HT-29 (cell line): ENCODE data around the gene KIAA1614. TPM values are rescaled to one million over a fixed set of nuclear protein-coding genes. Genes with fewer than 3 reads are reported as not detected.
"Not testable (repeated sequence)": the region's sequence is repeated elsewhere in the genome, so short reads cannot be mapped to it uniquely, and the experiment has no call there.

Experiments
- DNase-seq: peaks from one replicate; pipeline ENCODE4 v3.0.0-alpha.2; 2015; ENCODE audit warnings: low spot score
- total RNA-seq: library from RNA; depleted of rRNA; stranded (reverse); fragments of >200 nt; shearing (Covaris generic); gene quantifications from 2 replicates; pipeline ENCODE4 v1.2.3, GENCODE V29; 2014

KIAA1614 gene
- total RNA-seq, 1 experiment from 2014 or later: not detected

DNA sequence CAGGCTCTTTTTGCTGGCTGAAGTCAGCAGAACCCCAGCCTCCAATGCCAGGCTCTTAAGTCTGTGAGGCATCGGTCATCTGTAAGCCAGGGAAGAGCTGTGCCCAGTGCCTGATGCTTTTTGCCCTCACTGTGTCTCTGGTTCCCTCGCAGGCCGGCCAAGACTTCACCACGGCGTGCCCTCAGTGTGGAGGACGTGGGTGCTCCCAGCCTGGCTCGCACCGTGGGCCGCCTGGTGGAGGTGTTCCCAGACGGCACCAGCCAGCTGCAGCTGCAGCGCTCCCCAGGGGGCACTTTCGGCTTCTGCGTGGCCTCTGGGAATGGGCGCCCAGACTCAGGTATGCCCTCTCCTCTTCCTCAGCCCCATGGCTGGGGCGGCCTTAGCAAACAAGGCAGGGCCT lies 32.5 kb downstream of the KIAA1614 start:
- DNase-seq: no peak

DNA sequence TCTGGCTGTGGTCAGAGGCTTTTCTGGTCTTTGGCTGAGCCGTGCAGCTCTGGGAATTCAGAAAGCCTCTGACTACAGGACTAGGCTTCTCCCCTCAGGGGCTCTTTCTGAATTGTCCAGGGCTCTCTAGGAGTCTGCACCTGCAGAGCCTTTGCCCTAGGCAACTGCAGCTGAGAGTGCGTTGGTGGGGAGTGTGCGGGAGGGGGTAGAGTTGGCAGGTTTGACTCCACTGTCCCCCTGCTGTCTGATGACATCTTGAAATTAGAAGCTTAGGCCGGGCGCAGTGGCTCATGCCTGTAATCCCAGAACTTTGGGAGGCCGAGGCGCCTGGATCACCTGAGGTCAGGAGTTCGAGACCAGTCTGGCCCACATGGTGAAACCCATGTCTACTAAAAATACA lies 32.9 kb downstream of the KIAA1614 start:
- DNase-seq: no peak

DNA sequence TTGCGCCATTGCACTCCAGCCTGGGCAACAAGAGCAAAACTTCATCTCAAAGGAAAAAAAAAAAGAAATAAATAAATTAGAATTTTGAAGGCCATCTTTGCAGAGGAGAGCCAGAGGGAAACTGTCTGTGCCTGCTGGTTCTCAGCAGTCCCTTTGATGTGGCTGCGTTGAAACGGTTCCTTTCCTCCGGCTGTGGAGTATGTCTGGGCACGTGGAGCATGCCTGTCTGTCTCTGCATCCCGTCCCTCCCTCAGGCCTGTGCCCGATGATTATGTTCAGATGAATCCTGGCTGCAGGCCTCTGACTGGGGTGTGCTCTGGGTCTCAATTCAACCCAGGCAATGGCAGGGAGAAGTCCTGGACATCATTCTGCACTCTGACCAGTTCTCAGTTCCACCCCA lies 33.4 kb downstream of the KIAA1614 start:
- DNase-seq: no peak

DNA sequence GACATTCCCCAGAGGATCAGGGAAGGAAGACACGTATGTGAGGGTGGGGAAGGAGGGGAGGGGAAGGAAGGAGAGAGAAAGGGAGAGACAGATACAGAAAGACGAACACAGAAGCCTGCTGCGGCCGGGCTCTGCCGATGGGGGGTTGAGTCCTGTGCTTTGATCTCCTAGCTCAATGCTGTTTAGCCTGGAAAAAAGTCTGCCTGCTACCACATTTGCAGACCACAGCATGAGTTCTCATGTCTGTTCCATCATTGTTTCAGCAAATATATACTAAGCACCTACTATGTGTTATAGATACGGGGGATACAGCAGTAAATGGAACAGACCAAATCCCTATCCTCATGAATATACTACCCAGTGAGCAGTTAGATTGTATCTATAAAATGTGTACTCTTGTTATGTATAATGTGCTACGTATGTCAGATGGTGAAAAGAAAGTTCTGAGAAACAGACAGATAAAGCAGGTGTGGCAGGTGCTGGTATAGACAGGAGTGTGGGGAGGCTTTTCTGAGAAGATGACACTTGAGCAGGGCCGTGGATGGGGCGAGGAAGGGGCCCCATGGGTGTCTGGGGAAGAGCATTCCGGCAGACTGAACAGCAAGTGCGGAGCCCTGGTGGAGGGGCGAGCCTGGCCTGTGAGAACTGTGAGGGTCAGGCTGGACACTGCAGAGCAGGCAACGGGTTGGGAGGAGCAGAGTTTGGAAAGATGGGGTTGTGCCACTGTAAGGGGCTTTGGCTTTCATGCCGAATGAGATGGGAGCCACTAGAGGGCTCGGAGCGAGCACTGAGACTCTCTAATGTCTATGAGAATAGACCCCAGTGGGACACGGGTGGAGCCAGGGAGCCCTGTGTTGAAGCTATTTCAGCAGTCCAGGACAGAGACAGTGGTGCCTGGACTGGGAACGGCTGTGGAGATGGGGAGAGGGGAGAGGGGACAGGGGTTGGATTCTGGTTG lies 34.1 kb downstream of the KIAA1614 start:
- no peak for DNase-seq

DNA sequence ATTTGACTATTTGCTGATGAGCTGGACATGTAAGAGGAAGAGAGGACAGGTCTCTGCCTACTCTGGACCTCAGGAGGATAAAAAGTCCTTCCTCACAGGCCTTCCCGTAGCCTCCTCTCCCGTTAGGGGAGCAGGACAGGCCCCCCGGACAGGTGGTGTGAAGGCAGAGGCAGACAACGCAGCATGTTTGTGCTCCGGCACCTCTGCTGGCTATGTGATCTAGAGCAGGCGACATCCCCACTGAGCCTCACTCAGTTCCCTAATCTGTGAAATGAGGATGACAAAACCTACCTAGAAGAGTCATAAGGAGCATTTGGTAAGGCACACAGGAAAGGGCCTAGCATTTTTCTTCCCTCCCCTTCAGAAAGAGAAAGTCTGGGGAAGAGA lies 34.8 kb downstream of the KIAA1614 start:
- no peak for DNase-seq

DNA sequence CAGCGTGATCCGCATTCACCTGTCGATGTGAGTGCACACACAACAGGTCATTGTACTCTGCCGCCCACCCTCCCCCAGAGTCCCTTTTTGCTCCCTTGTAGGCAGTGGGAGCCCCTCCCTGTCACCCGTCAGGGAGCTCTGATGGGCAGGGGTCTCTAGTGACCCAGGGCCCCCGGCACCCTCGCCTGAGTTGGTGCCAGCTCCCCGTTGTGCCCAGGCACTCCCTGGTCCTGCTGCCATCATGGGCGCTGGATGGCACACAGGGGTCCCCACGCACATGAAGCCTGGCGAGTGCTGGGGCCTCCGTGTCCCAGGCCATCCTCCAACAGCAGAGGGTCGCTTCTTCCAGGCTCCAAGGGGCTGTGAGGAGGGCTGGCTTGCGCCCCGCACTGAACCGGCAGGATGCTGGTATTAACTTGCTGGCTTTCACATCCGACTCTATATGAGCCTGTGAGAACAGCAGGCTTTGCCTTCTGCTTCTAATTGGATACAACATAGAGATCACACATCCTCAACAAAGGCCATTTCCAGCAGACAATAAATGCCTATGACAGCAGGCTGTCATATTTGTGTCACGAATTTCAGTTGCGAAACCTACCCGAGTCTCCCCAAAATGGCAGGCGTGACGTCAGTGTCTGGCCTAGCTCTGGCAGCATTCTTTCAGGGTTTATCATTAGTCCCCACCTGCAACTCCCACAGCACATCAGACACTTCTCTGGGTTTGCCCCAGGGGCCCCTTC lies 35.4 kb downstream of the KIAA1614 start:
- DNase-seq: no peak

DNA sequence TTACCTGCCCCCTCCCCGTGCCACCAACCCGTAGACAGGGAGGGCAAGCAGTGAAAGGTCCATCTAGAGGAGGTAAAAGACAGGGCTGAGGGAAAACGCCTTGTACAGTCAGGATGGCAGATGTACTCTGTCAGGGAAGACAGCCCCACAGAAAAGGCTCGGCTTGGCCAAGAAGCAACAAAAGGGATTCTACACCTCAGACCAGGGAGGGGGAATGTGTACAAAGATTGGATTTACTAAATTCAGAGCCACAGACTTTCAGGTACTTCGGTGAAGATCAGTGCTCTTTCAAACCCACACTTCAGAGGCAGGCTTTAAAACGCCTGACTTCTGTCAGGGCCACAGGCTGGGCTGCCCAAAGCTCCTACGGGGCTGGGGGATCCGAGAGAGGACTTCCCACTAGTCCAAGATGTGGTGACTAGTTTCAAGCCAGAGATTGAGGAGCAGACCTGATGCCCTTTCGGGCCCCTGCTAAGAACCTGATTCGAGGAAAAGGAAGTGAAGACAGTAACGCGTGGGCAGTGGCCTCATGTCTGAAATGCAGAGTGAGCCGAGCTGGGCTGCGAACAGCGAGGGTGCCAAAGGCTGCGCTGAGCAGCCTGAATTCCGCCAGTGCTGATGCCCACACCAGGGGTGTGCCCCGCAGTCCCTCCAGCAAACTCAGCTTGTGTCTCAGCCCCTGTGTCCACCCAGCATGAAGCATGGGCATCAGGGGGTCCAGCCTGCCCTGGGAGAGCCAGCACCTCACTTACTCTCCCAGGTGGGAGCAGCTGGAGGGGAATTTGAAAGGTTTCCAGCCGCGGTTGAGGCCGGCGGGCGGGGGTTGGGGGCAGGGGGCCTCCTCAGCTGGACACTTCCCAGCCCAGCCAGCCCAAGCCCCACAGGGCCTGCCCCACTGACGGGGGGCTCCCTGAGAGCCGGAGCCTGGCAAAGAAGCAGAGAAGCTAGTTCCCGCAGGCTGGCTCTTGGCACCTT lies 36.2 kb downstream of the KIAA1614 start:
- DNase-seq: no peak

DNA sequence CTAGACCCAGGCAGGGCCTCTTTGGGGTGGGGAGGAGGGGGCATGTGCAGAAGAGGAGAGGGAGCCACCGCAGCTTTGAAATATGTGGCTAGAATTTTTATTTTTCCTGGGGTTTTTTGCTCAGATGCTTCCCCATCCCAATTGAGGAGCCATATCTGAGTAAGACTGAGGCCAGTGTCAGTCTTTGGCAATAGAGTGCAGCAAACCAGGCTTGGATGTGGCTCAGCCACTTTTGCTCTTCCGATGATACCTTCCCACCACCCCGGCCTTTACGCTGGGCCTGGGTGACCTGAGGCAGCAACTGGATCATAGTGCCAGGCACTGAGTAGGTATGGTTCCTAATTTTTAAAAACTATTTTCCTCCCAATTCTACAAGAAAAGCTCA lies 36.9 kb downstream of the KIAA1614 start:
- no peak for DNase-seq

DNA sequence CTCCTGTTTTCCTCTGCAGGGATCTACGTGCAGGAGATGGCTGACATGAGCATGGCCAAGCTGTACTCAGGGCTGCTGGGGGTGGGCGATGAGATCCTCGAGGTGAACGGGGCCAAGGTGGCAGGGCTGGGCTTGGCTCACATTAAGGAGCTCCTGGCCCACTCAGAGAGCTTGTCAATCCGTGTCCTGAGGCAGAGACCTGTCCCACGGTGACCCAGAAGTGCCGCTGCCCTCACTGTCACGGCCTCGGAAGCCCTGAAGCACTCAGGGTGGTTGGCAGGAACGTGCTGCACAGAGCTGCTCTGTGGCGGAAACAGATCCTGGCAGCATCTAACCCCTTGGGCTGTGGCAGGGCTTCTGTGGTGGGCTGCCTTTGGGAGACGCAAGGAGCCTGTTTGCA lies 37.6 kb downstream of the KIAA1614 start:
- no peak for DNase-seq

DNA sequence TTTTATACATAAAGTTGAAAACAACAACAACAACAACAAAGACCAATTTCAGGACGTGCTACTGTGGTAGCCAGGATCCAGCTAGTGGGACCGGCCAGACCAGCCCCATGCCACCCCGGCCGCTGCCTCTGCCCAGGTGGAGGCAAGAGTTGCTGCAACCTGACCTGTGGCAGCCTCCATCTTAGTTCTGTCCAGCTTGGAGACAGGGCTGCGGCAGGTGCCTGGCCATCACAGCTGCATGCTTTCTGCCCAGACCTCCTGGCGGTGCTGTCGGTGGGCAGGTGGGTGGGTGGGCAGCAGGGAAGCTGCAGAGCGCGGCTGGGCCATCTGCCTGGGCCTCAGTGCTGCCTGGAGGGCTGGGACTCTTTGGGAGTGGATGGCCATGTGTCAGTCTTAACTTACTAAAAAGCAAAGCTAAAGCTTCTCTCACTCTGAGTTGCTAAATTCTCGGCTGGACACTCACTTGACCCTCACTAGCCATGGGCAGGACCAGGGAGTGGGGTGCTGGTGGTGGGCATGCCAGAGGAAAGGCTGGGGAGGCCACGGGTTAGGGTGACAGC lies 38.6 kb downstream of the KIAA1614 start:
- DNase-seq: no peak

DNA sequence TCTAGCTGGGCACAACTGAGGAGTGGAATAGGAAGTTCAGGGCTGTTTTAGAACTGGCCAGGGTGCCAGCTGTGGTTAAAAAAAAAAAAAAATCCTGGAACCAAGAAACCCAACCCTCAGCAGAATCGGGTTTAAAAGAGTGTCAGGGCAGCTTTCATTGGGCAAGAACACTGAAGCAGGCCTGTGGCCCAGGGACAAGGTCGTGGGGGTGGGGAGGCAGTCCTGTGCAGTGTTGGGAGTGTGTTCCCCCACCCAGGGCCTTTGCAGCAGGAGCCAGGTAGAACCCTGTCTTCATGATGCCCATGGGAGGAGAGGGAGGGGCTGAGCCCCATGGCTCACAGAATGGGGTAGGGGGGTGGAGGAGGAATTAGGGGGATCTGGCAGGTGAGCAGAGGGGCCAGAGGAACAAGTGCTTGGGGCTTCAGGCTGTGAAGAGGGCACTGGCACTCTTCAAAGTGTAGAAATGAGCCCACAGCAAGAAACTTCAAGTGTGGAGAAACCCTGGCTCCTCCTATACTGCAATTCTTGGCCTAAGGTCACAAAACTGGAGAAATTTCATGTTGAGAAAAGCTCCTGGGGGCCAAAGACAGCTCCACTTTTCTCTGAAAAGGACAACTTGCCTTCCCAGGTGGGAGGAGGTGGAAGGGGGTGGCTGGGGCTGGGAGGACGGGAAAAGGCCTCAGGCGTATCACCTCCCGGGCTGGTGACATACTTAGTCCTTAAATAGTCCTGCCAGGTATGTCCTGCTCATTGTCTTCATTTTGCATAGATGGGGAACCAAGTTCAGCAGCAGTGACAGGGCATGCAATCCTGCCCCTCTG lies 39.3 kb downstream of the KIAA1614 start:
- DNase-seq: no peak

DNA sequence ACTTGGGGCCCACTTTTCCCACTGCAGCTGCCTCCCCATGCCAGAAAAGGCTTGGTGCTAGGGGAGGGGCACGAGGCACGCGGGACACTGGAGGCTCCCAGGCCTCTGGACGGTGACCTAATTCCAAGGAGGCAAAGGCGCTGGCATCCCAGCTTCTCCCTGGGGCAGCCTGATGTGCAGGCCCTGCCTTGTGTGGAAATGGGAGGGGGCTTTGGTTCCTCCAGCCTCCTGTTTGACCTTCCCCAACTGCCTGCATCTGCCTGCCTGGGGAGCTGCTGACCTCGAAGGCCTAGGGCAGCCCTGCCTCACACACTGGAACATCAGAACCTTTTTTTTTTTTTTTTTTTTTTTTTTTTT lies 39.9 kb downstream of the KIAA1614 start:
- no peak for DNase-seq

DNA sequence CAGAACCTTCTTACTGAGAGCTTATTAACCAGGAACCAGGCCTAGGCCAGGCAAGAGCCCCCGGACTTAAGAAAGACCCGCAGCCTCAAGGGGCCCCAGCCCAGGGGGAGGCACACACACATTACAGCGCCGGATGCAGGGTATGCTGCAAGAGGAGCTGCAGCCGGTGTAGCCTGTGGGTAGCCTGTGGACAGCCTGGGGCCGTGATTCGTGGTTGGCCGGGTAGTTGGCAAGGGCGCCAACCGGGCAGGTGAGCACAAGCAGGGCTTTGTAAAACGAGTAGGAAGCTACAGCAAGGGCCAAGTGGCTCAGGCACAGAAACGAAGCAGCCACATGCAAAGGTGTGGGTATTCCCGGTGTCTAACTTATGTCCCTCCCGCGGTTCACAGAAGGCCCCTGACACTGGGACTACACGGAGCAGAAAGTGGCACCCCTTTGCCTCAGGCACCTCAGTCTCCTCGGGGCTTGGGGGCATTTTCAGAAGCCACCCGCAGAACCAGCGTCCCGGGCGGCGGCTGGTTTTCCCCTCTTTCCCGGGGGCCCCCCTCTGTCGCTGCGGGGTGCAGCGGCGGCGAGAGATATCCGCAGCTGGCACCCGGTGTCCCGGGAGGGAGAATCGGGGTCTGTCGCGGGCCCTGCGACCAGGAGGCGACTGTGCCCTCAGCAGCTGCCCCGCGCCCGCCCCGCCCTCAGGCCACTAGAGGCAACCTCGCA lies 40.8 kb downstream of the KIAA1614 start:
- peak; percentile 61 for DNase-seq

DNA sequence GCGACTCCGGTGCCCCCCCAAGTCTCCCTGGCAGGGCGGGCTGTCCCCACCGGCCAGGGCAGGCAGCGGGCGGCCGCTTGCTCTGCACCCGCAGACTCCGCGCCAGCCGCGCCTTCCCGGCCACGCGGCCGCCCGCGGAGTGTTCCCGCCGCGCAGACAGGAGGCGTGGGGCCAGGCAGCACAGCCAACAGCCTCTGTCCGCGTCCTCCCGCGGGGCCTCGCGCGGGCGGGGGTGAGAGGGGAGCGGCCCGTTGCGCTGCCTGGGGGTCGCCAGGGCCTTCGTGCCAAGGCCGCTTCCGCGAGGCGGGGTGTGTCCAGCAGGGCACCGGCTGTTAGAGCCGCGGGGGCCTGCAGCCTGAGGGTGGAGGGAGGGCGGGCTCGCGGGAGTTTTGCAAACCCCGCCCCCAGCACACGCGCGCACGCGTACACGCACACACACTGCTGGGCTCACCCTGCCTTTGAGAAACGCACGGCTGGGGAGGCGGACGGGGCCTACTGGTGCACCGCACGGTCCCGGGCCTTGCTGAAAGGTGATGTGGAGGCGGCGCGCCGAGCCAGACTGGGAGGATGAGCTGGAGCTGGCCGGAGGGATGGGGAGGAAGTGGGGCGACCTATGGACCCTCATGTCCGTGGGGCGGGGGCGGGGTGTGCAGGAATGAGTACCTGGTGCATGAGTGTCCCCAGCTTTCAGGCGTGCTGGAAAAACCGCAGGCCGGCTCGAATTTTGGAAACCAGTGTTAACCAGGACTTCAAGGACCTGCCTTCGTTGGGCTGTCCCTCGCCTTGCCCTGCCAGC lies 41.5 kb downstream of the KIAA1614 start:
- peak; percentile 45 for DNase-seq

DNA sequence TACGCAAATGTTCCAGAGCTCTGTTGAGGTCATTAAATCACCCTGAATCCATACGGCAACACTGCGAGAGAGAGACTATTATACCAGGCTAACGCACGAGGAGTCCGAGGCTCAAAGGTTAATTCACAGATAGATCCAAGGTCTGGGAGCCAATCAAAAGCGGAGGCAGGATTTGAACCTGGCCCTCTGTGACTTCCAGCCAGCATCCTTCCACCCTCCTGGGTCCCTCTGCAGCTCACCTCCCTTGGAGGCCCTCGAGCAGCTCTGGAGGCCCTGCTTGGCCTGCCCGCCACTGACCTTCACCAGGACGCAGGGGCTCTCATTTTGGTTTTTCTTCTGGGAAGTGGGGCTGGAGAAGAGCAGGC lies 42.1 kb downstream of the KIAA1614 start:
- no peak for DNase-seq

DNA sequence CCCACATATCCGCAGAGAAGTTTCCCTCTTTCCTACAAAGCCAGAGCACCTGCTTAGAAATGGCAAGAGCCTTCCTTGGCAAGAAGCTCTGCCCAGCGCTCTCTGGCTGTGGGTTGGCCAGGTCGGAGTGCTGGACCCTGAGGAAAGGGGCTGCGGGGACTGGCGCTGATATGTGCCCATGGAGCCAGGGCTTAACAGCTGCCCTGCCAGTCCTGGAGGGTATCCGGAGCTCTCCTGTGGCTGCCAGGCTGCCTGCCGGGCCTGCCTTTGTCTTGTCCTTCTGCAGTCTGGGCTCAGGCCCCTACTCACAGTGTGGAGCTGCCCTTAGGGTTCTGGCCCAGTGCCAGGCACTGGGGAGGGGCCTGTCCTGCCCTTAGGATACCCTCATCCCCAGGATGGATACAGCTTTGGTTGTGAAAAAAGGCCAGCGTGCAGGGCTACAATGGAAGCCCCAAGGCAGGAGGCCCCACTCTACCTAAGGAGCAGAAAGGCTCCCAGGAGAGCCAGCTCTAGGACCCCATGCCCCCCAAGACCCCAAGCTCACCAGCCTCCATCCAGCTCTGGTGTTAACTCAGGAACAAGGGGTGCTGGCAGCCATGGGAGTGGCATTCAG lies 43.4 kb downstream of the KIAA1614 start:
- no peak for DNase-seq

DNA sequence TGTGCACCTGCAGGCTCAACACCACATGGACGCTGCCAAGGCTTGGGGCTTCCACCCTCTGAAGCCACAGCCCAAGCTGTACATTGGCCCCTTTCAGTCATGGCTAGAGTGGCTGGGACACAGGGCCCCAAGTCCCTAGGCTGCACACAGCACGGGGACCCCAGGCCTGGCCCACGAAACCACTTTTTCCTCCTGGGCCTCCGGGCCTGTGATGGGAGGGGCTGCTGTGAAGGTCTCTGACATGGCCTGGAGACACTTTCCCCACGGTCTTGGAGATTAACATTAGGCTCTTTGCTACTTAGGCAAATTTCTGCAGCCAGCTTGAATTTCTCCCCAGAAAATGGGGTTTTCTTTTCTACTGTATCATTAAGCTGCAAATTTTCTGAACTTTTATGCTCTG lies 46.9 kb downstream of the KIAA1614 start:
- not testable (repeated sequence) for DNase-seq

DNA sequence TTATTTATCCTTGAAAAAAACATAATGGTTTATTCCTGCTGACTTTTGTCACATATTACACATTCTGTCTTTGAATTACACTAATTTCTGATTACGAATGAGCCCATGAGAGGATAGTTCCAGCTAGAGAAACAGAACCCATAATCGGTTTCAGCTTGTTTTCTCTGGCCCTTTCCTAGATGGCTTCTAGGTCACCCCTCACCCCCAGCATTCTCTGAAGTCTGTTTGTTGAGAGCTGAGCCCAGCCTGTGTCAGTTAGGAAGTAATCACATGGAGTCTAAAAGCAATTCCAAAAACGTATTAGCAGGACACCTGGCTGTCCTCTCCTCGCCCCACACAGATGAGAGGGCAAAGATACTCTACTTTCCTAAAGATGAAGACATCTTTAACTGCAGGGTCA lies 48.9 kb downstream of the KIAA1614 start:
- no peak for DNase-seq

DNA sequence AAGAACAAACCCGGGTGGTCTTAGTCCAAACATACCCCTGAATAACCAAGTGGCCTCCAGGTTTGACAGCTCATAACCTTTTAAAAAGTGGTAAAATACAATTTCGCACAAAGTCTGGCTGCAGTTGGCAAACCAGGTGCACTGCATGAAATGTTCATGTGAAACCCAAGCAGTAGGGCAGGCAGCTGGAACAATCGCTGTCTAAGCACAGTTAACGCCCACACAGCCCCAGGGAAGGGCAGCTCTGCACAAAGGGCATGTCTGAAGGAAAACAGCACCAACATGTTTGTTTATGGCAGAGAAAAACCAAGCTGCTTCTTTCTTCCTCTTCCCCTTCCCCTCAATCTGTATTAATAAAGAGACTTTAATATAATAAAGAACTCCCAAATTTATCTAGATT lies 49.5 kb downstream of the KIAA1614 start:
- no peak for DNase-seq
